Mesenchymal stem cell (in vitro differentiated cells and primary cell): ENCODE results near the gene RPP25L.

ENCODE experiments used
- DNase-seq: peaks from one replicate; pipeline ENCODE4 v3.0.0-alpha.2; 2013
- H2AFZ ChIP-seq: one replicate; pipeline ENCODE4 v1.6.1; 2013; ENCODE audit warnings: low read depth, mild to moderate bottlenecking, control low read depth, inconsistent platforms, low read length, moderate library complexity
- H2AK5ac ChIP-seq: 2 replicates; pipeline ENCODE4 v1.6.1; 2013; ENCODE audit warnings: low read length, moderate library complexity, mild to moderate bottlenecking, inconsistent platforms; ENCODE audit not compliant: severe bottlenecking
- H2BK120ac ChIP-seq: one replicate; pipeline ENCODE4 v1.6.1; 2013; ENCODE audit warnings: low read depth, mild to moderate bottlenecking, inconsistent platforms, low read length, moderate library complexity
- H2BK12ac ChIP-seq, 2 experiments: one replicate each; pipeline ENCODE4 v1.6.1; 2013; ENCODE audit warnings: inconsistent platforms in 2 of 2, low read length in 2 of 2, mild to moderate bottlenecking in 2 of 2, moderate library complexity in 2 of 2, control low read depth in 1 of 2
- H2BK15ac ChIP-seq: one replicate; pipeline ENCODE4 v1.6.1; 2013; ENCODE audit warnings: mild to moderate bottlenecking, low read depth, inconsistent platforms; ENCODE audit not compliant: poor library complexity, severe bottlenecking
- H2BK5ac ChIP-seq: 2 replicates; pipeline ENCODE4 v1.6.1; 2013; ENCODE audit warnings: low read depth, mild to moderate bottlenecking, low read length, control low read depth, inconsistent platforms; ENCODE audit not compliant: poor library complexity, severe bottlenecking
- H3K14ac ChIP-seq, 2 experiments: one replicate each; pipeline ENCODE4 v1.6.1; 2013; ENCODE audit warnings: inconsistent platforms in 2 of 2, low read length in 2 of 2, control low read depth in 1 of 2, mild to moderate bottlenecking in 1 of 2, moderate library complexity in 1 of 2
- H3K18ac ChIP-seq, 2 experiments: one replicate each; pipeline ENCODE4 v1.6.1; 2013; ENCODE audit warnings: inconsistent platforms in 2 of 2, low read length in 2 of 2, control low read depth in 1 of 2, low read depth in 1 of 2, mild to moderate bottlenecking in 1 of 2
- H3K23ac ChIP-seq, 2 experiments: one replicate each; pipeline ENCODE4 v1.6.1; 2013; ENCODE audit warnings: inconsistent platforms in 2 of 2, low read length in 2 of 2, mild to moderate bottlenecking in 2 of 2, moderate library complexity in 2 of 2, control low read depth in 1 of 2
- H3K27ac ChIP-seq: 2 replicates; pipeline ENCODE4 v1.5.1; 2013; ENCODE audit warnings: mild to moderate bottlenecking, moderate library complexity, low read length, control low read depth, inconsistent platforms; ENCODE audit not compliant: poor library complexity, severe bottlenecking
- H3K27me3 ChIP-seq, 2 experiments: 2 replicates each; pipeline versions ENCODE4 v1.6.1 to v1.7.0; 2013; ENCODE audit warnings: low read length in 2 of 2, mild to moderate bottlenecking in 2 of 2, moderate library complexity in 2 of 2, control low read depth in 1 of 2, inconsistent platforms in 1 of 2; ENCODE audit not compliant: control insufficient read depth in 1 of 2, insufficient read depth in 1 of 2
- H3K36me3 ChIP-seq, 2 experiments: 2 replicates each; pipeline versions ENCODE4 v1.6.1 to v1.7.0; 2013; ENCODE audit warnings: low read length in 2 of 2, control low read depth in 1 of 2, inconsistent platforms in 1 of 2, low read depth in 1 of 2, mild to moderate bottlenecking in 1 of 2; ENCODE audit not compliant: insufficient read depth in 2 of 2, control insufficient read depth in 1 of 2
- H3K4ac ChIP-seq, 2 experiments: one replicate each; pipeline ENCODE4 v1.6.1; 2013; ENCODE audit warnings: inconsistent platforms in 2 of 2, low read length in 2 of 2, mild to moderate bottlenecking in 2 of 2, moderate library complexity in 2 of 2, control low read depth in 1 of 2, low read depth in 1 of 2
- H3K4me1 ChIP-seq: 2 replicates; pipeline ENCODE4 v1.6.1; 2013; ENCODE audit warnings: low read depth, low read length, control low read depth; ENCODE audit not compliant: control insufficient read depth, insufficient read depth
- H3K4me2 ChIP-seq: 2 replicates; pipeline ENCODE4 v1.6.1; 2013; ENCODE audit warnings: low read length, mild to moderate bottlenecking, inconsistent platforms; ENCODE audit not compliant: poor library complexity, severe bottlenecking
- H3K4me3 ChIP-seq, 2 experiments: 2 replicates each; pipeline versions ENCODE4 v1.5.1 to v1.7.0; 2013; ENCODE audit warnings: low read length in 2 of 2, mild to moderate bottlenecking in 2 of 2, control low read depth in 1 of 2, low read depth in 1 of 2; ENCODE audit not compliant: insufficient read depth in 1 of 2
- H3K79me1 ChIP-seq: replicated peaks from 2 replicates; pipeline ENCODE4 v1.6.1; 2013; ENCODE audit warnings: mild to moderate bottlenecking, control low read depth, low read length, inconsistent platforms; ENCODE audit not compliant: poor library complexity, severe bottlenecking
- H3K9ac ChIP-seq: 2 replicates; pipeline ENCODE4 v1.7.0; 2013; ENCODE audit warnings: mild to moderate bottlenecking, low read length, moderate library complexity
- H3K9me3 ChIP-seq: 2 replicates; pipeline ENCODE4 v1.7.0; 2013; ENCODE audit warnings: mild to moderate bottlenecking, low read length; ENCODE audit not compliant: control insufficient read depth
- H4K8ac ChIP-seq: one replicate; pipeline ENCODE4 v1.6.1; 2013; ENCODE audit warnings: inconsistent platforms, mild to moderate bottlenecking, low read length, moderate library complexity
- H4K91ac ChIP-seq: one replicate; pipeline ENCODE4 v1.6.1; 2013; ENCODE audit warnings: mild to moderate bottlenecking, low read length, inconsistent platforms
- WGBS: methylation state at CpG from one replicate; pipeline ENCODE4 v1.1.7; 2013; ENCODE audit warnings: mixed read lengths; 5-methylcytosine and 5-hydroxymethylcytosine counted together

Gene RPP25L

DNA sequence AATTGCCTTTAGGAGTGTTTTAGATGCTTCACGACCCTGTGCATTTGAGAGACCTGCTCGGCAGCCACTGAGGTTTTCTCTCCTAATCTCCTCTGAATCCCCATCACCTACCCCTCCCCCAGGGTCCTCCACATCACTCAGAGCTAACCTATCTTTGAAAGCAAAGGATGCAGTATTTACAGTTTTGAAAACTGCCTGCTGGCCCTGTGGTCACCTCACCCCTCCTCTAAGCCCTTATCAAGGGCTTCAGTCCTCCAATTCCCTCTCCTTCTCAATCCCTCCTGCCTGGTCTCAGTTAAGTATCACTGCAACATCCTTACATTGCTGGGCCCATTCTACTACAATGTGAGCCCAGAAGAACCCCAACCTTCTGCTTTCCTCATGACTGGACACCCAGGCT, 4.6 kb downstream of the RPP25L start:
- WGBS = 56% methylated on average over 2 of the region's 2 CpGs
- H3K4ac ChIP-seq = no peak overlapping the region
- no peak overlapping the region for H2BK12ac ChIP-seq
- no peak for DNase-seq
- H3K27ac ChIP-seq = no peak overlapping the region
- no peak overlapping the region for H3K4me2 ChIP-seq
- peaks cover 9% of the 10 kb centered on the region for H3K79me1 ChIP-seq
- no peak overlapping the region for H3K18ac ChIP-seq
- no peak overlapping the region for H3K14ac ChIP-seq
- no peak overlapping the region for H2BK5ac ChIP-seq
- peaks cover 20 to 21% of the 10 kb centered on the region in 2 experiments for H3K27me3 ChIP-seq
- peaks cover 11% of the 10 kb centered on the region for H3K4me1 ChIP-seq
- H3K9me3 ChIP-seq = no peaks in the 10 kb centered on the region
- no peak overlapping the region for H4K8ac ChIP-seq
- peaks cover 0 to 6% of the 10 kb centered on the region in 2 experiments for H3K36me3 ChIP-seq
- H3K23ac ChIP-seq = no peak overlapping the region
- no peak overlapping the region for H3K9ac ChIP-seq
- no peak overlapping the region for H4K91ac ChIP-seq
- H2AFZ ChIP-seq = no peak overlapping the region
- no peak overlapping the region for H2BK15ac ChIP-seq
- H3K4me3 ChIP-seq = no peak overlapping the region
- no peak overlapping the region for H2AK5ac ChIP-seq
- no peak overlapping the region for H2BK120ac ChIP-seq

DNA sequence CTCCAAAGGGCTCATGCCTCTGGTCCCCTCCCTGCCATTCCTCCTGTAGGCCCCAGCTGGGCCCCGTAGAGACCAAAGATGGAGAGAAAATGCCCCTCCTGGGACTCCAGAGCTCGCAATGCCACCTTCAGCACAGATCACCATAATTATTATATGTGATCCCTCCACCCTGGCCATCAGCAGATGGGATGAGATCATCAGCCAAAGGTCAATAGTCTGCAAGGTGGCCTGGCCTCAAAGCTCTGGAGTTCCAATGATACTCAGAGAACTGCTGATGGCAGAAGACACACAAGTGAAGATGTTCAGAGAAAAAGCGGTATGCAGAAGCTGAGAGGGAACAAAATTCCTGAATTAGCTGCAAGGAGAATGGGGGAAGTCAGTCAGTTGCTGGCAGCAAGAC, 5.0 kb downstream of the RPP25L start:
- no peak overlapping the region for H3K9ac ChIP-seq
- H2BK15ac ChIP-seq = no peak overlapping the region
- peaks cover 0 to 6% of the 10 kb centered on the region in 2 experiments for H3K36me3 ChIP-seq
- no peaks in the 10 kb centered on the region for H3K9me3 ChIP-seq
- no peak overlapping the region for H3K18ac ChIP-seq
- 80% methylated on average over 3 of the region's 3 CpGs for WGBS
- no peak overlapping the region for H4K91ac ChIP-seq
- no peak overlapping the region for H3K4me3 ChIP-seq
- no peak overlapping the region for H2AK5ac ChIP-seq
- no peak overlapping the region for H3K27ac ChIP-seq
- no peak overlapping the region for H2BK5ac ChIP-seq
- DNase-seq = no peak
- no peak overlapping the region for H2BK12ac ChIP-seq
- H3K79me1 ChIP-seq = peaks cover 9% of the 10 kb centered on the region
- peaks cover 20 to 25% of the 10 kb centered on the region in 2 experiments for H3K27me3 ChIP-seq
- peaks cover 9% of the 10 kb centered on the region for H3K4me1 ChIP-seq
- H3K14ac ChIP-seq = no peak overlapping the region
- H3K4ac ChIP-seq = no peak overlapping the region
- no peak overlapping the region for H3K23ac ChIP-seq
- no peak overlapping the region for H4K8ac ChIP-seq
- no peak overlapping the region for H2AFZ ChIP-seq
- no peak overlapping the region for H3K4me2 ChIP-seq
- H2BK120ac ChIP-seq = no peak overlapping the region

DNA sequence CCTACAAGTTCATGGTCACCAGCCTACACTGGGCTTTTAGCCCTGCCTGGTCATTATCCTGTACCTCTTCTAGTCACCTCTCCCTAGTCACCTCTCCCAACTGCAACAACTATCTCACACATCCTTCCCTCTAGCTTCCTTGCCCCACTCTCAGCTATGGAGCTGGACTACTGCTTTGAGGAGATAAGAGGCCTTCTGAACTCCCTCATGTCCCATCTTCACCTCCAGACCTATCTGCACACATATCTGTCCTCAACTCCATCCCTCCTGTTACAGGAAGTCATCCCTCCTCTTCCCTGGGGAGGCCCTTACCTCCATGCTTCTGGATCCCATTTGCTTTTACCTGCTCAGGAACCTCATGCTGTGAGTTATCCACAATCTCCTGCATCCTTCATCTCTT, 5.7 kb downstream of the RPP25L start:
- Histone ChIP-seq H3K18ac (no peak overlapping the region), H3K36me3 (peaks cover 0 to 6% of the 10 kb centered on the region in 2 experiments), H3K4me3 (no peak overlapping the region), H2AK5ac (no peak overlapping the region), H3K9ac (no peak overlapping the region), H3K4me1 (peaks cover 7% of the 10 kb centered on the region), H3K4ac (no peak overlapping the region), H3K4me2 (no peak overlapping the region), H2AFZ (no peak overlapping the region), H3K27me3 (peaks cover 20 to 32% of the 10 kb centered on the region in 2 experiments), H3K27ac (no peak overlapping the region), H2BK5ac (no peak overlapping the region), H2BK120ac (no peak overlapping the region), H3K79me1 (peaks cover 8% of the 10 kb centered on the region), H2BK12ac (no peak overlapping the region), H4K8ac (no peak overlapping the region), H3K9me3 (no peaks in the 10 kb centered on the region), H3K14ac (no peak overlapping the region), H4K91ac (no peak overlapping the region), H3K23ac (no peak overlapping the region), H2BK15ac (no peak overlapping the region)
- DNase-seq = no peak

DNA sequence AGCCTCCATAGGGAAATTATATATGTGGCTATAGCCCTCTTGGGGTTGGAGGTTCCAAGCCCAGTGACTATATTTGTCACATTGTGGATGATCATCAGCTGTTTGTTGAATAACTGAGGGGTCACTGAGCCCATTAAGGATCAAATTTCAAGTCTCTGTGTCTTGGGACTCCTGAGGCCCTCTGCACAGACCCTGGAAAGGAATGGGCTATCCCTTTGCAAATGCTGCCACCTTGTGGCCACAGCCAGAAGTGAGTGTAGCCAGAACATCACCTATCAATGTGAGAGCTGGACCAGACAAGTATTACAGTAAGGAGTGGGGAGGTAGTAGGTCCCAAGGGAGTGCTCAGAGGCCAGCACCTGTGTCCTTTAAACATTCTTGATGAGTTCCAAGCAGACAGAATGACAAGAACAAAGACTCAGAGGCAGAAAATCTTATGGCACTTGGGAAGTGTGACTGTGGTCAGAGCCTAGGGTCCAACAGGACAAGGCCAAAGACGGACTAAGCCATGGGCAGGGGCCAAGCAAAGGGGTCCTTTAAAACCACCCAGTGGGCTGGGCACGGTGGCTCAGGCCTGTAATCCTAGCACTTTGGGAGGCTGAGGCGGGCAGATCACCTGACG, 8.2 kb downstream of the RPP25L start:
- peaks cover 26 to 57% of the 10 kb centered on the region in 2 experiments for H3K27me3 ChIP-seq
- no peak overlapping the region for H3K14ac ChIP-seq
- H2BK12ac ChIP-seq = no peak overlapping the region
- no peak overlapping the region for H3K23ac ChIP-seq
- H2BK5ac ChIP-seq = no peak overlapping the region
- H3K4me3 ChIP-seq = no peak overlapping the region
- H3K4me2 ChIP-seq = no peak overlapping the region
- DNase-seq = peak; percentile 79
- no peak overlapping the region for H3K18ac ChIP-seq
- H2AFZ ChIP-seq = no peak overlapping the region
- H4K91ac ChIP-seq = no peak overlapping the region
- H2BK15ac ChIP-seq = no peak overlapping the region
- no peaks in the 10 kb centered on the region for H3K79me1 ChIP-seq
- H3K9ac ChIP-seq = no peak overlapping the region
- no peak overlapping the region for H3K27ac ChIP-seq
- no peak overlapping the region for H4K8ac ChIP-seq
- 37% methylated on average over 2 of the region's 4 CpGs for WGBS
- H3K4me1 ChIP-seq = no peaks in the 10 kb centered on the region
- no peak overlapping the region for H3K4ac ChIP-seq
- H3K9me3 ChIP-seq = no peaks in the 10 kb centered on the region
- no peaks in the 10 kb centered on the region for H3K36me3 ChIP-seq
- no peak overlapping the region for H2BK120ac ChIP-seq
- H2AK5ac ChIP-seq = no peak overlapping the region
